Measurements from ENCODE around the gene TADA2B. TPM values are rescaled to one million over a fixed set of nuclear protein-coding genes. Genes with fewer than 3 reads are reported as not detected.

The TADA2B gene
- total RNA-seq, 2 experiments from 2014 or later = 7.7 to 10.0 TPM

DNA sequence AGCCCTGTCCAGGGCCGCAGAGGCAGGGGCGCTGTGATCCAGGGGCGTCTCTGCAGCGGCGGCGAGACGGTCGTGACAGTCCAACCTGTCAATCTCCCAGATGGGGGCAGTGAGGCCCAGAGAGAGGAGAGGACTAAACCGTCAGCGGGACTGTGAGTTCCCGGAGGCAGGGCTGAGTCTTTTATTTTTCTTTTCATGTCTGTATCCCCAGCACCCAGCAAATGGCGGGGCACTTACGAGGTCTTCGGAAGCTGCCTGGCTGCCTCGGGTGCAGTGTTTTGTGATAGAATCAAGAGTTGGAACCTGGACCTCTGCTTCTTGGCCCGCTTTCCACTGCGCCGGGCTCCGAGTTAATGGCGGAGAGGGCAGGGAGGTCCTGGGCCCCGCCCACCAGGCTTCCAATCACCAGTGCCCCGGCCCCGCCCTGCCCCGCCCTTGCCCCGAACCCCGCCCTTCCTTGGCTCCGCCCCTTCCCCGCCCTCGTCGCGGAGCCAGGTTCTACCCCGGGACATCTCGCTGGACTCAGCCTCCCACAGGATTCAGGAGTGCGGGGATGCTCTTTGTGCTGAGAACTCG lies 59.9 kb downstream of the TADA2B start:
- TF ChIP-seq, protein P1, sequence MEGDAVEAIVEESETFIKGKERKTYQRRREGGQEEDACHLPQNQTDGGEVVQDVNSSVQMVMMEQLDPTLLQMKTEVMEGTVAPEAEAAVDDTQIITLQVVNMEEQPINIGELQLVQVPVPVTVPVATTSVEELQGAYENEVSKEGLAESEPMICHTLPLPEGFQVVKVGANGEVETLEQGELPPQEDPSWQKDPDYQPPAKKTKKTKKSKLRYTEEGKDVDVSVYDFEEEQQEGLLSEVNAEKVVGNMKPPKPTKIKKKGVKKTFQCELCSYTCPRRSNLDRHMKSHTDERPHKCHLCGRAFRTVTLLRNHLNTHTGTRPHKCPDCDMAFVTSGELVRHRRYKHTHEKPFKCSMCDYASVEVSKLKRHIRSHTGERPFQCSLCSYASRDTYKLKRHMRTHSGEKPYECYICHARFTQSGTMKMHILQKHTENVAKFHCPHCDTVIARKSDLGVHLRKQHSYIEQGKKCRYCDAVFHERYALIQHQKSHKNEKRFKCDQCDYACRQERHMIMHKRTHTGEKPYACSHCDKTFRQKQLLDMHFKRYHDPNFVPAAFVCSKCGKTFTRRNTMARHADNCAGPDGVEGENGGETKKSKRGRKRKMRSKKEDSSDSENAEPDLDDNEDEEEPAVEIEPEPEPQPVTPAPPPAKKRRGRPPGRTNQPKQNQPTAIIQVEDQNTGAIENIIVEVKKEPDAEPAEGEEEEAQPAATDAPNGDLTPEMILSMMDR (IDR thresholded peaks at IDR 0.05) = no peak
- intact Hi-C loops (cut with micrococcal nuclease) = no loop called here
- peak; percentile 93 for DNase-seq
- H3K36me3 Mint-ChIP-seq (ENCODE audit: low read depth) = no peaks in the 10 kb centered on the region
- H3K27ac Mint-ChIP-seq = peak overlapping the region; percentile 83
- peaks cover 10% of the 10 kb centered on the region for H3K4me1 Mint-ChIP-seq (ENCODE audit: low read depth)
- no peaks in the 10 kb centered on the region for H3K9me3 Mint-ChIP-seq
- peak; percentile 95 for ATAC-seq
- POLR2A ChIA-PET = interaction anchor here (0.6 kb wide), 1 partner anchor 17 kb away, joined by 3 read pairs; no protein-coding TSS in a partner anchor
- peak overlapping the region; percentile 86 for H3K4me3 Mint-ChIP-seq
- H3K27me3 Mint-ChIP-seq = no peaks in the 10 kb centered on the region
- CTCF ChIA-PET = interaction anchor here (0.6 to 3.2 kb wide), 14 partner anchors 9 to 619 kb away, joined by 3 to 32 read pairs (median 6); partner anchors contain the start of genes GRPEL1 and TADA2B

GRCh38 chr4:7103607-7104365 lies 60.6 kb downstream of the TADA2B start:
- Mint-ChIP-seq H3K36me3 (ENCODE audit: low read depth) (no peaks in the 10 kb centered on the region), H3K27ac (no peak overlapping the region), H3K27me3 (no peaks in the 10 kb centered on the region), H3K4me3 (peak overlapping the region; percentile 86), H3K9me3 (no peaks in the 10 kb centered on the region), H3K4me1 (ENCODE audit: low read depth) (peaks cover 10% of the 10 kb centered on the region)
- TF ChIP-seq, protein P1 (IDR thresholded peaks at IDR 0.05) = no peak
- intact Hi-C loops (cut with micrococcal nuclease) = no loop called here
- ChIA-PET CTCF (interaction anchor here (1.2 to 3.2 kb wide), 6 partner anchors 8 to 90 kb away, joined by 3 to 30 read pairs (median 4); partner anchors contain the start of gene GRPEL1), POLR2A (interaction anchor here (0.6 to 1.4 kb wide), 3 partner anchors 17 to 36 kb away, joined by 3 to 4 read pairs (median 3); partner anchors contain the start of gene GRPEL1)
- DNase-seq = peak; percentile 12
- no peak for ATAC-seq

- ATAC-seq (no peak), DNase-seq (no peak)
- intact Hi-C loops (cut with micrococcal nuclease) = no loop called here
- Mint-ChIP-seq H3K27me3 (no peaks in the 10 kb centered on the region), H3K9me3 (no peaks in the 10 kb centered on the region), H3K4me3 (no peak overlapping the region), H3K4me1 (ENCODE audit: low read depth) (peaks cover 10% of the 10 kb centered on the region), H3K36me3 (ENCODE audit: low read depth) (no peaks in the 10 kb centered on the region), H3K27ac (no peak overlapping the region)
- CTCF ChIA-PET = interaction anchor here (1.2 to 2.7 kb wide), 3 partner anchors 34 to 90 kb away, joined by 3 to 9 read pairs (median 5); partner anchors contain the start of gene GRPEL1
- POLR2A ChIA-PET = interaction anchor here (1.1 to 1.4 kb wide), 2 partner anchors 35 to 37 kb away, joined by 3 to 4 read pairs; partner anchors contain the start of gene GRPEL1
- TF ChIP-seq, protein P1 (IDR thresholded peaks at IDR 0.05) = no peak
Observed at GRCh38 chr4:7104366-7105031, 61.3 kb downstream of the TADA2B start.

DNA sequence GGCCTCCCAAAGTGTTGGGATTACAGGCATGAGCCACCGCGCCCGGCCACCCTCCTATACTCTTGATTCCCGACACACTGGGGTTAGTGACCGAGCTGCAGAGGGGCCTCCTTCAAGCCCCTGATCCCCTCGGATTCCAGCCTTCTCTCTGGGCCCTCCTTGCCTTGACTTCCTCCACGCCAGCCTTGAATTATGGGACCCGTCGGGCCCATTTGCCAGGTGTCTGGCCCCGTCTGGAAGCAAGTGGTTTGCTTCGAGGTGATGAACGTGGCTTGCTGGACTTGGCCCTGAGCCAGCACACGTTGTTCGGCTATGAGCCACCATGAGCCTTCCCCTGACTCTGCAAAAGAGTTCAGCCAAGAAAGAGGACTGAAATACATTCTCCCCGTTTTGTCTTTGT lies 62.1 kb downstream of the TADA2B start:
- H3K9me3 Mint-ChIP-seq = no peaks in the 10 kb centered on the region
- TF ChIP-seq, protein P1 (IDR thresholded peaks at IDR 0.05) = no peak
- peaks cover 10% of the 10 kb centered on the region for H3K4me1 Mint-ChIP-seq (ENCODE audit: low read depth)
- no peaks in the 10 kb centered on the region for H3K36me3 Mint-ChIP-seq (ENCODE audit: low read depth)
- ATAC-seq (no peak), DNase-seq (no peak)
- no peaks in the 10 kb centered on the region for H3K27me3 Mint-ChIP-seq
- intact Hi-C loops (cut with micrococcal nuclease) = no loop called here
- no peak overlapping the region for H3K27ac Mint-ChIP-seq
- no peak overlapping the region for H3K4me3 Mint-ChIP-seq
- ChIA-PET CTCF (interaction anchor here (2.7 kb wide), 1 partner anchor 35 kb away, joined by 9 read pairs; no protein-coding TSS in a partner anchor), POLR2A (no interaction called here)

All from activated CD8-positive, alpha-beta T cell treated with anti-CD3 and anti-CD28 coated beads for 36 hours (primary cell).